Epithelial cell of proximal tubule (primary cell): ENCODE data around the gene KRTAP19-1. TPM values are rescaled to one million over a fixed set of nuclear protein-coding genes. Genes with fewer than 3 reads are reported as not detected.

Experiments
- DNase-seq: peaks from one replicate; pipeline ENCODE4 v3.0.0-alpha.2; 2011; ENCODE audit warnings: low read depth
- H3K4me3 ChIP-seq: 2 replicates; pipeline ENCODE4 v1.5.1; 2011; ENCODE audit warnings: low read depth, mild to moderate bottlenecking, low read length
- total RNA-seq: library from RNA; depleted of rRNA; stranded (reverse); fragments of >200 nt; gene quantifications from 2 replicates; pipeline ENCODE4 v1.2.3, GENCODE V29; 2015
- TF ChIP-seq, protein P1 (sequence below): conservative IDR thresholded peaks from 2 replicates; pipeline ENCODE4 v1.5.1; 2012; ENCODE audit warnings: low read depth, mild to moderate bottlenecking, low read length

KRTAP19-1 gene
- total RNA-seq, 1 donor from 2014 or later = not detected

DNA sequence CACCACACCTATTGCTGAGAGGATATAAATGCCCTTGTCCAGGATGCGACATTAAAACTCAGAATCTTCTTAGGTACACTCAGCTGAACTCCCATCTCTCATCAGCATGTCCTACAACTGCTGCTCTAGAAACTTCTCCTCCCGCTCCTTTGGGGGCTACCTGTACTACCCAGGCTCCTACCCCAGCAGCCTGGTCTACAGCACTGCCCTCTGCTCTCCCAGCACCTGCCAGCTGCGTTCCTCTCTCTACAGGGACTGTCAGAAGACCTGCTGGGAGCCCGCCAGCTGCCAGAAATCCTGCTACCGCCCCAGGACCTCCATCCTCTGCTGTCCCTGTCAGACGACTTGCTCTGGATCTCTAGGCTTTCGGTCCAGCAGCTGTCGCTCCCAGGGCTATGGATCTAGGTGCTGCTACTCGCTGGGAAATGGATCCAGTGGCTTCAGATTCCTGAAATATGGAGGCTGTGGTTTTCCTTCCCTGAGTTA lies 50.0 kb downstream of the KRTAP19-1 start, which contains the start of gene KRTAP13-4:
Gene KRTAP13-4, plus strand, starts transcription at position 51 of the 486 bp plus-strand sequence. Its CDS starts 56 bp downstream, at position 107.
- DNase-seq = no peak
- TF ChIP-seq, protein P1, sequence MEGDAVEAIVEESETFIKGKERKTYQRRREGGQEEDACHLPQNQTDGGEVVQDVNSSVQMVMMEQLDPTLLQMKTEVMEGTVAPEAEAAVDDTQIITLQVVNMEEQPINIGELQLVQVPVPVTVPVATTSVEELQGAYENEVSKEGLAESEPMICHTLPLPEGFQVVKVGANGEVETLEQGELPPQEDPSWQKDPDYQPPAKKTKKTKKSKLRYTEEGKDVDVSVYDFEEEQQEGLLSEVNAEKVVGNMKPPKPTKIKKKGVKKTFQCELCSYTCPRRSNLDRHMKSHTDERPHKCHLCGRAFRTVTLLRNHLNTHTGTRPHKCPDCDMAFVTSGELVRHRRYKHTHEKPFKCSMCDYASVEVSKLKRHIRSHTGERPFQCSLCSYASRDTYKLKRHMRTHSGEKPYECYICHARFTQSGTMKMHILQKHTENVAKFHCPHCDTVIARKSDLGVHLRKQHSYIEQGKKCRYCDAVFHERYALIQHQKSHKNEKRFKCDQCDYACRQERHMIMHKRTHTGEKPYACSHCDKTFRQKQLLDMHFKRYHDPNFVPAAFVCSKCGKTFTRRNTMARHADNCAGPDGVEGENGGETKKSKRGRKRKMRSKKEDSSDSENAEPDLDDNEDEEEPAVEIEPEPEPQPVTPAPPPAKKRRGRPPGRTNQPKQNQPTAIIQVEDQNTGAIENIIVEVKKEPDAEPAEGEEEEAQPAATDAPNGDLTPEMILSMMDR = no peak
- H3K4me3 ChIP-seq = no peak within 1 kb of the TSS

Other genes with a start within 250 kb of the KRTAP19-1 start
- not detected in 2 replicates for gene KRTAP24-1, start 197.4 kb downstream of the KRTAP19-1 start, total RNA-seq
- gene KRTAP25-1, start 190.9 kb downstream of the KRTAP19-1 start, total RNA-seq = not detected in 2 replicates
- gene KRTAP26-1, start 160.1 kb downstream of the KRTAP19-1 start, total RNA-seq = not detected in 2 replicates
- gene KRTAP27-1, start 142.7 kb downstream of the KRTAP19-1 start, total RNA-seq = not detected in 2 replicates
- gene KRTAP23-1, start 131.8 kb downstream of the KRTAP19-1 start, total RNA-seq = not detected in 2 replicates
- gene KRTAP13-2, start 108.1 kb downstream of the KRTAP19-1 start, total RNA-seq = not detected in 2 replicates
- not detected in 2 replicates for gene KRTAP13-1, start 84.3 kb downstream of the KRTAP19-1 start, total RNA-seq
- not detected in 2 replicates for gene KRTAP13-3, start 54.4 kb downstream of the KRTAP19-1 start, total RNA-seq
- gene KRTAP13-4, start 50.1 kb downstream of the KRTAP19-1 start, total RNA-seq = not detected in 2 replicates
- gene KRTAP15-1, start 40.1 kb downstream of the KRTAP19-1 start, total RNA-seq = not detected in 2 replicates
- not detected in 2 replicates for gene KRTAP19-2, start 7.1 kb upstream of the KRTAP19-1 start, total RNA-seq
- not detected in 2 replicates for gene KRTAP19-3, start 11.6 kb upstream of the KRTAP19-1 start, total RNA-seq
- not detected in 2 replicates for gene KRTAP19-4, start 16.8 kb upstream of the KRTAP19-1 start, total RNA-seq
- not detected in 2 replicates for gene KRTAP19-5, start 21.8 kb upstream of the KRTAP19-1 start, total RNA-seq
- gene KRTAP19-6, start 61.5 kb upstream of the KRTAP19-1 start, total RNA-seq = not detected in 2 replicates
- gene KRTAP19-7, start 80.9 kb upstream of the KRTAP19-1 start, total RNA-seq = not detected in 2 replicates
- not detected in 2 replicates for gene KRTAP22-2, start 110.0 kb upstream of the KRTAP19-1 start, total RNA-seq
- not detected in 2 replicates for gene KRTAP6-3, start 112.1 kb upstream of the KRTAP19-1 start, total RNA-seq
- gene KRTAP6-2, start 118.5 kb upstream of the KRTAP19-1 start, total RNA-seq = not detected in 2 replicates
- gene KRTAP22-1, start 120.7 kb upstream of the KRTAP19-1 start, total RNA-seq = not detected in 2 replicates
- gene KRTAP6-1, start 133.6 kb upstream of the KRTAP19-1 start, total RNA-seq = not detected in 2 replicates
- gene KRTAP20-1, start 136.1 kb upstream of the KRTAP19-1 start, total RNA-seq = not detected in 2 replicates
- gene KRTAP20-4, start 140.3 kb upstream of the KRTAP19-1 start, total RNA-seq = not detected in 2 replicates
- not detected in 2 replicates for gene KRTAP20-2, start 154.8 kb upstream of the KRTAP19-1 start, total RNA-seq
- gene KRTAP20-3, start 162.5 kb upstream of the KRTAP19-1 start, total RNA-seq = not detected in 2 replicates
- not detected in 2 replicates for gene KRTAP21-3, start 238.4 kb upstream of the KRTAP19-1 start, total RNA-seq